ENCODE data around the gene TRAPPC2L. TPM values are rescaled to one million over a fixed set of nuclear protein-coding genes. Genes with fewer than 3 reads are reported as not detected.

The TRAPPC2L gene
- total and polyA plus RNA-seq, 2 experiments from 2014 or later = 30.9 to 114 TPM

DNA sequence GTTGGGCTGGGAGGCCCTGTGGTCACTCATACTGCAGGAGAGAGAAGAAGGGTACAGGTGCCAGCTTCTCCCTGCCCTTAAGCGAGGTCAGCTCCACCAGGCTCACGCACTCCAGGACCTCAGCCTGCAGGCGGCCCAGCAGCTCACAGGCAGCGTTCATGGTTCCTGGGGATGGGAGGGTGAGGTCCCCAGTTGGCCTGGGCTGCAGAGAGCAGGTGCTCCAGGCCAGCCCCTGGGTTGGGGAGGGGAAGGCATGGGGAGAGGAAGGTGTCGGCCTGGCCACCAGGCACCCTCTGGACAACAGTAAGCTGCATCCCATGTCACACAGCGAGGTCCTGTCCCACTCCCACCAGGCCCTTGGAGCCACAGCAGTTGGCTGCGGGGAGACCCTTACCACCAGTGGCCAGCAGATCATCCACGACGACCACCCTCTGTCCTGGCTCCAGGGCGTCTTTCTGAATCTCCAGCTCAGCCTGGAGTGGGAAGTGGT, 47.2 kb upstream of the TRAPPC2L start:
- no peak overlapping the region for H3K27ac ChIP-seq

DNA sequence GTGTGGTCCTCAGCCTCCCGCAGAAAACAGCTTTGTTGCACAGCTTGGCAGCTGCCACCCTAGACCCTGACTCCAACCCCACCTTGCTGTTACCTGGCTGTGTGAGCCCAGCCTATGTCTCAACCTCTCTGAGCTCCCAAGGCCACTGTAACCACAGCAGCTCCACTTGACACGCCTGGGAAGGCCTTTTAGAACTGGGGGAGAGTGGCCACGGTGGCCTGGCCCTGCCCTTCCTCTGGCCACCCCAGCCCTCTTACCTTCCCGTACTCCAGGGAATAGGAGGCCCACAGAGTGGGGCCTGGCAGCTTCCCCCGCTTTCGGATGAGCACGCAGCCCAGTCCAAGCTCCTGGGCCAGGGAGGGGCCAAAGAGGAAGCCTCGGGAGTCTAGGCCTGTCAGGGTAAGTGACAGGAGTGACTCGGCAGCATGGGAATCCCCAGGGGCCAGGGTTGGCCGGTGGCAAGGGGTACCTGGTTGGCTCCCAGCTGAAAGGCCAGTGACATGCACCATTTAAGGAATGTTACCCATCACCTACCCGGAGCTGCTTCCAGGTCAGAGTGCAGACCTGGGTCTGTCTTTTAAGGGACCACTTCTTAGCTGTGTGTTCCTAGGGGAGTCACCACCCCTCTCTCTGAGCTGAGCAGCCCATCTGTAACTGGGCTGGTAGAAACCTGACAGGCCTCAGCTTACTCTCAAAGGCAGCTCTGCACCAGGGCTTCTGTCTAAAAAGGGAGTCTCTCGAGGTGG, 46.6 kb upstream of the TRAPPC2L start:
- H3K27me3 ChIP-seq = no peaks in the 10 kb centered on the region
- H3K4me1 ChIP-seq (ENCODE audit: low read depth) = peaks cover 9% of the 10 kb centered on the region
- peak overlapping the region; percentile 79 for H3K27ac ChIP-seq
- peak overlapping the region; percentile 67 for H3K4me3 ChIP-seq
- H3K36me3 ChIP-seq = peaks cover 10% of the 10 kb centered on the region
- no peak for DNase-seq (ENCODE audit: low read depth in 1 of 2, low spot score in 1 of 2)
- H3K9me3 ChIP-seq (ENCODE audit: low read depth) = no peaks in the 10 kb centered on the region
- TF ChIP-seq, protein P1, sequence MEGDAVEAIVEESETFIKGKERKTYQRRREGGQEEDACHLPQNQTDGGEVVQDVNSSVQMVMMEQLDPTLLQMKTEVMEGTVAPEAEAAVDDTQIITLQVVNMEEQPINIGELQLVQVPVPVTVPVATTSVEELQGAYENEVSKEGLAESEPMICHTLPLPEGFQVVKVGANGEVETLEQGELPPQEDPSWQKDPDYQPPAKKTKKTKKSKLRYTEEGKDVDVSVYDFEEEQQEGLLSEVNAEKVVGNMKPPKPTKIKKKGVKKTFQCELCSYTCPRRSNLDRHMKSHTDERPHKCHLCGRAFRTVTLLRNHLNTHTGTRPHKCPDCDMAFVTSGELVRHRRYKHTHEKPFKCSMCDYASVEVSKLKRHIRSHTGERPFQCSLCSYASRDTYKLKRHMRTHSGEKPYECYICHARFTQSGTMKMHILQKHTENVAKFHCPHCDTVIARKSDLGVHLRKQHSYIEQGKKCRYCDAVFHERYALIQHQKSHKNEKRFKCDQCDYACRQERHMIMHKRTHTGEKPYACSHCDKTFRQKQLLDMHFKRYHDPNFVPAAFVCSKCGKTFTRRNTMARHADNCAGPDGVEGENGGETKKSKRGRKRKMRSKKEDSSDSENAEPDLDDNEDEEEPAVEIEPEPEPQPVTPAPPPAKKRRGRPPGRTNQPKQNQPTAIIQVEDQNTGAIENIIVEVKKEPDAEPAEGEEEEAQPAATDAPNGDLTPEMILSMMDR (IDR thresholded peaks at IDR 0.05; ENCODE audit: low read depth, low read length) = no peak

More for the DNA sequence above, 47.2 kb upstream of the TRAPPC2L start:
- Histone ChIP-seq H3K4me1 (ENCODE audit: low read depth) (peaks cover 9% of the 10 kb centered on the region), H3K9me3 (ENCODE audit: low read depth) (no peaks in the 10 kb centered on the region), H3K27me3 (no peaks in the 10 kb centered on the region), H3K36me3 (peaks cover 10% of the 10 kb centered on the region), H3K4me3 (no peak overlapping the region)
- DNase-seq (ENCODE audit: low read depth in 1 of 2, low spot score in 1 of 2) = no peak
- TF ChIP-seq, protein P1 (IDR thresholded peaks at IDR 0.05; ENCODE audit: low read depth, low read length) = no peak

DNA sequence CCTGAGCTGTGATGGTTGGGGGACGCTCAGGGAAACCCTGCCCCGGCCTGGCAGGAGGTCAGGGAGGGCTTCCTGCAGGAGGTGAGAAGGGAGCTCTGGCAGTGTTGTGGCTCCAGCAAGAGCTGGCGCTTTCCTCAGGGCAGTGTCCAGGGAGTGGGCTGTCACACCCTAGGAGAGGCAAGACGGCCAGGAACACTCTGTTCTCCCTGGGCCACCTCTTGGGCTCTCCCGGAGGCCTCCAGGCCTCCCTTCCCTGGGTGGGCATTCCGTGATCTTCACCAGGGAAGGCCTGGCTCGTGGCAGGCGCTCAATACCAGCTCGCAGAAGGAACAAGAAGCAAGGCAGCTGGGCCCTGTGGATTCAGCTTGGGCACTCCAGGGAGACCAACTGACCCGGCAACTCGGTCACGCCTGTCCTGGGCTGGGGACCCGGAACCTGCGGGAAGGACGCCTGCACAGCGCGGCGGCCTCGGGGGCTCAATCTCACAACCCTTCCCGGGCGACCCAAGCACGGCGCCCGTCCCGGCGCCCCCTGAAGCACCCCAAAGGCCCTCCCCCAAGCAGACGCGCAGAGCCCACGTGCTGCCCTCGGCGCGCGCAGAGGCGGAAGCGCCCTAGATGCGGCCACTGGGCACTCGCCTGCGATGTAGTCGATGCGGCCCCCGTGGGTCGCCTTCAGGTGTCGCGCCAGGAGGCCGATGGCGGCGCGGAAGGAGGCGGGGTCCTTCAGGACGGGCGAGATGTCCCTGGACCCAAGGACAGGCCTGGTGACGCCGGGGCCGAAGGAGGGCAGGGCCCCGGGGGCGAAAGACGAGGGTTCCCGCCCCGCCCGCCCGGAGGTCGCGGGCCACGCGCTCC, 45.8 kb upstream of the TRAPPC2L start:
- Histone ChIP-seq H3K36me3 (peaks cover 10% of the 10 kb centered on the region), H3K9me3 (ENCODE audit: low read depth) (no peaks in the 10 kb centered on the region), H3K4me1 (ENCODE audit: low read depth) (peaks cover 9% of the 10 kb centered on the region), H3K4me3 (peak overlapping the region; percentile 67), H3K27me3 (no peaks in the 10 kb centered on the region), H3K27ac (peak overlapping the region; percentile 79)
- TF ChIP-seq, protein P1 (IDR thresholded peaks at IDR 0.05; ENCODE audit: low read depth, low read length) = no peak
- DNase-seq (ENCODE audit: low read depth in 1 of 2, low spot score in 1 of 2) = peak; percentile 83 to 88

DNA sequence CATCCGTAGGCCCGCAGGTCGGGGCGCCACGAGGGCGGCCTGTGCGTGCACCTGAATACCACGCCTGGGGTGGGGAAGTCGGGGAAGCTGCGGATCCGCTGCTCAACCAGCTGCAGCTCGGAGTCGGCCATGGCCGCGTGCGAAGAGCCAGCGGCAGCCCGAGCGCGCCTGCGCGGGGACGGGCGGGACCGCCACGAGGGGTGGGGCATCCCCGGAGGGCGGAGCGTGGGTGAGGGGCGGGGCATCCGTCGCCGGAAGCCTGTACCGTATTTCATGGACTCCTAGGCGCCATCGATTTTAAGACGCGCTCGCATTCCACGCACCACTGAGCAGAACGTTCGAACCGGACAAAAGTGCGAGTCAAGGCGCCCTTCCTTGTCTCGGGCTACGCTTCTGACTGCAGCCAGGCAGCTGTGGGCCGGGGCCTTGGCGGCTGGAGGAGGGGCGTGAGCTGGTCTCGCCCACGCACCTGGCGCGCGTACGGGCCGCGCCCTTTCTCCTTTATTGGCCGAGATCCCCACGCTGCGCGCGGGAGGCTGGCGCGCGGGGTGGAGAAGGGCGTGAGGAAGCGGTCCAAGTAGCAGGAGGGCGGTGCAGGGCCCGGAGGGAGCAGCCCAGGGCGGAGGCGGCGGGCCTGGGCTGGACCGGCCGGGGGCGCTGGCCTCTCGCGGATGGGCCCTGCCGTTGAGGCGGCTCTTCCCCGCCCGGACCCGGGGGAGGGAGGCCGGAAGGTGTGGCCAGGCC, 45.0 kb upstream of the TRAPPC2L start, which contains the start of gene APRT:
APRT (minus strand) TSS at position 160 of the 744 bp plus-strand sequence; CDS start at position 131, 29 bp downstream.
- Histone ChIP-seq H3K36me3 (peaks cover 6% of the 10 kb centered on the region), H3K4me1 (ENCODE audit: low read depth) (peaks cover 9% of the 10 kb centered on the region), H3K4me3 (peak within 1 kb of the TSS; percentile 67), H3K27ac (peak within 1 kb of the TSS; percentile 84), H3K27me3 (no peaks in the 10 kb centered on the region), H3K9me3 (ENCODE audit: low read depth) (no peaks in the 10 kb centered on the region)
- peak; percentile 94 to 97 for DNase-seq (ENCODE audit: low read depth in 1 of 2, low spot score in 1 of 2)
- TF ChIP-seq, protein P1 (IDR thresholded peaks at IDR 0.05; ENCODE audit: low read depth, low read length) = peak; percentile 31
